CD4-positive, alpha-beta T cell (primary cell): ENCODE measurements around the gene POU2AF2. TPM values are rescaled to one million over a fixed set of nuclear protein-coding genes. Genes with fewer than 3 reads are reported as not detected.
A peak's percentile ranks its signal among the peaks of the same experiment; 100 is the strongest.

ENCODE experiments used
- ATAC-seq: fragments of 200-7000 bp; cut with Tn5 transposase; one replicate; pipeline ENCODE4 v1.10.0; 2022; ENCODE audit warnings: mild to moderate bottlenecking; ENCODE audit not compliant: poor library complexity
- CTCF ChIA-PET: fragments of 350-600 bp; sonication (Branson Sonifier 250); formaldehyde crosslinking; loops from one replicate; lab custom pipeline; 2021; ENCODE audit warnings: antibody characterized with exemption, inconsistent platforms; lab: Charles Lee
- POLR2A ChIA-PET: fragments of 350-600 bp; sonication (Branson Sonifier 250); formaldehyde crosslinking; loops from one replicate; lab custom pipeline; 2021; ENCODE audit warnings: antibody characterized with exemption, inconsistent platforms; lab: Charles Lee
- DNase-seq, 14 experiments: peaks; one replicate each; pipeline ENCODE4 v3.0.0-alpha.2; 2013 to 2020; ENCODE audit warnings: mixed read lengths in 2 of 14
- H3K27ac ChIP-seq, 2 donors: one replicate each; pipeline versions ENCODE4 v1.5.1 to v1.7.0; 2013; ENCODE audit warnings: low read length in 2 of 2, low read depth in 1 of 2, mild to moderate bottlenecking in 1 of 2
- H3K27me3 ChIP-seq, 2 experiments: 1 replicate in 1 of 2; 2 replicates in 1 of 2; pipeline versions ENCODE4 v1.6.1 to v1.7.0; 2013; ENCODE audit warnings: low read length in 2 of 2, control low read depth in 1 of 2, mild to moderate bottlenecking in 1 of 2, moderate library complexity in 1 of 2; ENCODE audit not compliant: insufficient read depth in 2 of 2, control insufficient read depth in 1 of 2
- H3K36me3 ChIP-seq: one replicate; pipeline ENCODE4 v1.6.1; 2013; ENCODE audit warnings: low read length, control low read depth; ENCODE audit not compliant: insufficient read depth
- H3K4me1 ChIP-seq: one replicate; pipeline ENCODE4 v1.6.1; 2013; ENCODE audit warnings: low read length, control low read depth; ENCODE audit not compliant: insufficient read depth
- H3K4me3 ChIP-seq: one replicate; pipeline ENCODE4 v1.5.1; 2013; ENCODE audit warnings: mild to moderate bottlenecking, low read length, moderate library complexity
- H3K9me3 ChIP-seq, 2 experiments: 1 replicate in 1 of 2; 2 replicates in 1 of 2; pipeline versions ENCODE4 v1.6.1 to v1.7.0; 2013; ENCODE audit warnings: low read length in 2 of 2, mild to moderate bottlenecking in 2 of 2, control low read depth in 1 of 2, moderate library complexity in 1 of 2; ENCODE audit not compliant: control insufficient read depth in 1 of 2, insufficient read depth in 1 of 2
- H3K27ac Mint-ChIP-seq: one replicate; pipeline ENCODE4 v1.8.0; 2020; ENCODE audit warnings: mixed read lengths
- H3K27me3 Mint-ChIP-seq: one replicate; pipeline ENCODE4 v1.8.0; 2021; ENCODE audit warnings: mixed read lengths
- H3K36me3 Mint-ChIP-seq: one replicate; pipeline ENCODE4 v1.8.0; 2021; ENCODE audit warnings: low read depth, mixed read lengths
- H3K4me1 Mint-ChIP-seq: one replicate; pipeline ENCODE4 v1.8.0; 2021; ENCODE audit warnings: low read depth, mixed read lengths
- H3K4me3 Mint-ChIP-seq: one replicate; pipeline ENCODE4 v1.8.0; 2020; ENCODE audit warnings: mild to moderate bottlenecking, mixed read lengths
- H3K9me3 Mint-ChIP-seq: one replicate; pipeline ENCODE4 v1.8.0; 2020; ENCODE audit warnings: mixed read lengths
- CTCF ChIP-seq: fragments of 200-600 bp; IDR thresholded peaks from one replicate; pipeline ENCODE4 v1.8.0; 2022; ENCODE audit warnings: antibody characterized with exemption, mild to moderate bottlenecking
- intact Hi-C, 2 experiments: fragments of 100-400 bp; cut with DNase I in 1 of 2; cut with micrococcal nuclease in 1 of 2; formaldehyde crosslinking; loops; one replicate each; pipeline versions ENCODE4 v1.15.1 to v1.9.0; 2023 to 2025; cut with DNase I, micrococcal nuclease
- total RNA-seq, 174 experiments: library from RNA in 2 of 174; stranded (reverse) in 2 of 174; gene quantifications; one replicate each; pipeline ENCODE4 v1.2.3 and lab custom pipeline; 2021 to 2026

POU2AF2 gene
- total RNA-seq, 2 experiments from 2014 or later, result not detected

- ATAC-seq (no peak), DNase-seq (peak in 5 of 14 experiments; percentile 7 to 53 (median 19))
- ChIA-PET POLR2A (no interaction called here), CTCF (interaction anchor here (0.9 to 1.1 kb wide), 2 partner anchors 9 to 15 kb away, joined by 3 read pairs; no protein-coding TSS in a partner anchor)
- TF ChIP-seq CTCF, result no peak
- peaks cover 9% of the 10 kb centered on the region for H3K27me3 Mint-ChIP-seq
- Histone ChIP-seq H3K4me3 (no peak overlapping the region), H3K27me3 (peaks cover 0 to 7% of the 10 kb centered on the region in 2 experiments), H3K4me1 (peaks cover 18% of the 10 kb centered on the region), H3K36me3 (no peaks in the 10 kb centered on the region), H3K9me3 (no peaks in the 10 kb centered on the region), H3K27ac (no peak overlapping the region)
- no peak overlapping the region for H3K27ac Mint-ChIP-seq
- H3K4me1 Mint-ChIP-seq, result peaks cover 19% of the 10 kb centered on the region
- H3K9me3 Mint-ChIP-seq, result no peaks in the 10 kb centered on the region
- peak overlapping the region; percentile 2 for H3K4me3 Mint-ChIP-seq
- H3K36me3 Mint-ChIP-seq, result no peaks in the 10 kb centered on the region
- intact Hi-C loops, result loop anchor here (2.0 to 5.0 kb wide), 3 partner anchors 782 to 1029 kb away; no protein-coding TSS in a partner anchor
Observed at GRCh38 chr11:111229604-111230003, 15.9 kb upstream of the POU2AF2 start.

- H3K9me3 Mint-ChIP-seq, result no peaks in the 10 kb centered on the region
Observed at GRCh38 chr11:111230122-111230465, 15.4 kb upstream of the POU2AF2 start.

GRCh38 chr11:111231836-111232235 lies 13.7 kb upstream of the POU2AF2 start:
- Mint-ChIP-seq H3K9me3 (no peaks in the 10 kb centered on the region), H3K4me1 (peaks cover 19% of the 10 kb centered on the region), H3K27me3 (peaks cover 15% of the 10 kb centered on the region), H3K27ac (no peak overlapping the region), H3K4me3 (no peak overlapping the region), H3K36me3 (no peaks in the 10 kb centered on the region)
- DNase-seq (no peak), ATAC-seq (no peak)
- CTCF ChIA-PET, result no interaction called here
- Histone ChIP-seq H3K9me3 (no peaks in the 10 kb centered on the region), H3K4me1 (peaks cover 18% of the 10 kb centered on the region), H3K27ac (no peak overlapping the region), H3K36me3 (no peaks in the 10 kb centered on the region), H3K27me3 (peaks cover 0 to 7% of the 10 kb centered on the region in 2 experiments), H3K4me3 (no peak overlapping the region)
- intact Hi-C loops, result loop anchor here (2.0 to 5.0 kb wide), 3 partner anchors 785 to 1031 kb away; no protein-coding TSS in a partner anchor
- no peak for TF ChIP-seq CTCF
- POLR2A ChIA-PET, result no interaction called here

More at GRCh38 chr11:111230122-111230465, 15.4 kb upstream of the POU2AF2 start:
- peak; percentile 56 for ATAC-seq
- no peaks in the 10 kb centered on the region for H3K36me3 ChIP-seq
- H3K4me1 ChIP-seq, result peaks cover 18% of the 10 kb centered on the region
- Mint-ChIP-seq H3K4me3 (peak overlapping the region; percentile 56), H3K36me3 (no peaks in the 10 kb centered on the region), H3K27ac (no peak overlapping the region), H3K4me1 (peaks cover 19% of the 10 kb centered on the region), H3K27me3 (peaks cover 14% of the 10 kb centered on the region)
- H3K4me3 ChIP-seq, result no peak overlapping the region
- DNase-seq, result no peak
- peaks cover 0 to 7% of the 10 kb centered on the region in 2 experiments for H3K27me3 ChIP-seq
- H3K27ac ChIP-seq, result no peak overlapping the region
- H3K9me3 ChIP-seq, result no peaks in the 10 kb centered on the region
- ChIA-PET CTCF (interaction anchor here (0.9 to 1.1 kb wide), 3 partner anchors 9 to 1029 kb away, joined by 3 read pairs; no protein-coding TSS in a partner anchor), POLR2A (no interaction called here)
- intact Hi-C loops, result loop anchor here (2.0 to 5.0 kb wide), 3 partner anchors 783 to 1029 kb away; no protein-coding TSS in a partner anchor
- no peak for TF ChIP-seq CTCF
